HEK293T (cell line): ENCODE results near the gene RYR3.

Experiments
- CTCF ChIA-PET: fragments of 350-600 bp; formaldehyde crosslinking; extraction: SDS; loops from one replicate; lab custom pipeline; 2021; ENCODE audit warnings: antibody characterized with exemption, inconsistent platforms; lab: Yijun Ruan, JAX
- POLR2A ChIA-PET: fragments of 350-600 bp; formaldehyde crosslinking; extraction: SDS; loops from one replicate; lab custom pipeline; 2020; ENCODE audit warnings: antibody characterized with exemption, inconsistent platforms; lab: Yijun Ruan, JAX
- DNase-seq: peaks from one replicate; pipeline ENCODE4 v3.0.0; 2012; ENCODE audit warnings: mixed read lengths; ENCODE audit errors: extremely low spot score
- ARNT ChIP-seq: fragments of 450-650 bp; IDR thresholded peaks from 2 replicates; pipeline ENCODE4 v1.6.1; 2017; ENCODE audit warnings: mild to moderate bottlenecking
- BHLHE40 ChIP-seq: fragments of 450-650 bp; IDR thresholded peaks from 2 replicates; pipeline ENCODE4 v1.6.1; 2016; ENCODE audit warnings: mild to moderate bottlenecking, moderate library complexity, borderline replicate concordance
- CTBP1 ChIP-seq: fragments of 450-650 bp; IDR thresholded peaks from 2 replicates; pipeline ENCODE4 v1.6.1; 2016; ENCODE audit warnings: borderline replicate concordance
- ELF4 ChIP-seq: fragments of 450-650 bp; IDR thresholded peaks from 2 replicates; pipeline ENCODE4 v1.6.1; 2017; ENCODE audit warnings: antibody characterized with exemption
- FOXA1 ChIP-seq: fragments of 450-650 bp; IDR thresholded peaks from 2 replicates; pipeline ENCODE4 v1.6.1; 2016; ENCODE audit warnings: mild to moderate bottlenecking
- FOXK2 ChIP-seq: fragments of 450-650 bp; IDR thresholded peaks from 2 replicates; pipeline ENCODE4 v1.6.1; 2016; ENCODE audit warnings: mild to moderate bottlenecking
- FOXM1 ChIP-seq: fragments of 450-650 bp; IDR thresholded peaks from 2 replicates; pipeline ENCODE4 v1.6.1; 2017; ENCODE audit warnings: mild to moderate bottlenecking, borderline replicate concordance
- HDGF ChIP-seq: fragments of 450-650 bp; IDR thresholded peaks from 2 replicates; pipeline ENCODE4 v1.6.1; 2017; ENCODE audit warnings: antibody characterized with exemption, borderline replicate concordance
- L3MBTL2 ChIP-seq: fragments of 450-650 bp; conservative IDR thresholded peaks from 2 replicates; pipeline ENCODE4 v1.6.1; 2016; ENCODE audit warnings: mild to moderate bottlenecking
- LEF1 ChIP-seq: fragments of 450-650 bp; IDR thresholded peaks from 2 replicates; pipeline ENCODE4 v1.6.1; 2017; ENCODE audit warnings: mild to moderate bottlenecking, borderline replicate concordance
- NFRKB ChIP-seq: fragments of 450-650 bp; IDR thresholded peaks from 2 replicates; pipeline ENCODE4 v1.6.1; 2016; ENCODE audit warnings: mild to moderate bottlenecking, moderate library complexity
- PKNOX1 ChIP-seq: fragments of 450-650 bp; IDR thresholded peaks from 2 replicates; pipeline ENCODE4 v1.6.1; 2016
- SP1 ChIP-seq: fragments of 450-650 bp; IDR thresholded peaks from 2 replicates; pipeline ENCODE4 v1.6.1; 2017
- SUZ12 ChIP-seq: fragments of 450-650 bp; IDR thresholded peaks from 2 replicates; pipeline ENCODE4 v1.6.1; 2016; ENCODE audit warnings: mild to moderate bottlenecking
- TARDBP ChIP-seq: fragments of 450-650 bp; IDR thresholded peaks from 2 replicates; pipeline ENCODE4 v1.6.1; 2016
- ZNF384 ChIP-seq: fragments of 450-650 bp; IDR thresholded peaks from 2 replicates; pipeline ENCODE4 v1.6.1; 2016

The RYR3 gene

DNA sequence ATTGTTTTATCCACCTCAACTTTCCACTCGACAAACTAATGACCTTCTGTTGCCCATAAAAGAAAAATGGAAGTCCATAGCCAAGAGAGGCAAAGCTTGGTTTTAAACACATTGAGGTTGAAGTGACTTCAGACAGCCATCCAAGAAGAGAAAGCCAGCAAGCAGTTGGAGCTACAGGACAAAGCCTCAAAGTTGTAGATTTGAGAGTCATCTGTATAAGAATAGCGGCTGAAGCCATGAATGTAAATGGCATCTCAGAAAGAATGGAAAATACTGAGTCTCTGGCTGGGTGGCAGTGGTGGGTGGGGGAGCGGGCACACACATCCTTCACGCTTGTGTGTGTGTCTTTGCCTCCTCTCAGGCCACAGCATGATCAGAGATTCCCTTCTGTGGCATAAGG lies 533.4 kb downstream of the RYR3 start:
- TF ChIP-seq HDGF: no peak
- TF ChIP-seq TARDBP: no peak
- TF ChIP-seq FOXA1: no peak
- no peak for TF ChIP-seq FOXM1
- TF ChIP-seq NFRKB: no peak
- TF ChIP-seq SP1: no peak
- TF ChIP-seq PKNOX1: no peak
- TF ChIP-seq LEF1: no peak
- TF ChIP-seq SUZ12: no peak
- TF ChIP-seq ZNF384: no peak
- TF ChIP-seq ARNT: no peak
- no peak for TF ChIP-seq BHLHE40
- no peak for TF ChIP-seq L3MBTL2
- TF ChIP-seq FOXK2: no peak
- ChIA-PET POLR2A (no interaction called here), CTCF (no interaction called here)
- no peak for DNase-seq

GRCh38 chr15:33844597-33844996 lies 533.8 kb downstream of the RYR3 start:
- no peak for DNase-seq
- CTCF ChIA-PET: no interaction called here
- POLR2A ChIA-PET: no interaction called here
- no peak for TF ChIP-seq TARDBP
- no peak for TF ChIP-seq SUZ12
- TF ChIP-seq PKNOX1: no peak
- TF ChIP-seq SP1: no peak
- no peak for TF ChIP-seq L3MBTL2
- TF ChIP-seq BHLHE40: no peak

GRCh38 chr15:33846142-33846541 lies 535.4 kb downstream of the RYR3 start:
- POLR2A ChIA-PET: no interaction called here
- no peak for TF ChIP-seq HDGF
- no peak for TF ChIP-seq PKNOX1
- TF ChIP-seq BHLHE40: no peak
- TF ChIP-seq FOXA1: no peak
- no peak for TF ChIP-seq L3MBTL2
- CTCF ChIA-PET: no interaction called here
- DNase-seq: no peak

- no peak for DNase-seq
- ChIA-PET POLR2A (no interaction called here), CTCF (no interaction called here)
- TF ChIP-seq TARDBP (no peak), NFRKB (no peak), ARNT (no peak), FOXK2 (no peak), HDGF (no peak), FOXA1 (no peak), ELF4 (no peak), FOXM1 (no peak), BHLHE40 (no peak), SUZ12 (no peak), SP1 (no peak), LEF1 (no peak)
Observed at GRCh38 chr15:33846862-33847261, 536.1 kb downstream of the RYR3 start.

- no peak for DNase-seq
- POLR2A ChIA-PET: no interaction called here
- no peak for TF ChIP-seq TARDBP
- no peak for TF ChIP-seq BHLHE40
- CTCF ChIA-PET: no interaction called here
Observed at GRCh38 chr15:33848011-33848410, 537.2 kb downstream of the RYR3 start.

GRCh38 chr15:33851079-33851478 lies 540.3 kb downstream of the RYR3 start:
- TF ChIP-seq SUZ12: no peak
- TF ChIP-seq FOXM1: no peak
- no peak for TF ChIP-seq SP1
- TF ChIP-seq TARDBP: no peak
- TF ChIP-seq ELF4: no peak
- no peak for TF ChIP-seq HDGF
- no peak for TF ChIP-seq LEF1
- no peak for TF ChIP-seq ZNF384
- no peak for TF ChIP-seq CTBP1
- no peak for TF ChIP-seq NFRKB
- TF ChIP-seq ARNT: no peak
- no peak for TF ChIP-seq FOXK2
- no peak for TF ChIP-seq PKNOX1
- no peak for TF ChIP-seq FOXA1
- CTCF ChIA-PET: no interaction called here
- POLR2A ChIA-PET: no interaction called here
- DNase-seq: no peak
